NCI-H2029 (cell line): ENCODE measurements around the gene LRRC36.

Experiments
- DNase-seq: peaks from one replicate; lab custom pipeline; 2025; lab: John Stamatoyannopoulos, UW

Gene LRRC36

GRCh38 chr16:67425580-67425979, 99.0 kb downstream of the LRRC36 start:
- no peak for DNase-seq

- no peak for DNase-seq
Observed at GRCh38 chr16:67426022-67426421, 99.4 kb downstream of the LRRC36 start.

- no peak for DNase-seq
Observed at GRCh38 chr16:67426950-67427349, 100.3 kb downstream of the LRRC36 start.

GRCh38 chr16:67428146-67428731, 101.6 kb downstream of the LRRC36 start:
- peak; percentile 41 for DNase-seq

GRCh38 chr16:67429053-67429798, 102.6 kb downstream of the LRRC36 start:
- DNase-seq: no peak

GRCh38 chr16:67429799-67430503, 103.3 kb downstream of the LRRC36 start:
- no peak for DNase-seq

GRCh38 chr16:67430504-67430976, 103.9 kb downstream of the LRRC36 start:
- no peak for DNase-seq

GRCh38 chr16:67430977-67431774, 104.6 kb downstream of the LRRC36 start, which contains the start of gene HSD11B2:
TSS of gene HSD11B2 (plus strand) at chr16:67431121. CDS start at chr16:67431249, 128 bp downstream.
- peak; percentile 38 for DNase-seq

GRCh38 chr16:67431775-67432505, 105.3 kb downstream of the LRRC36 start:
- peak; percentile 46 for DNase-seq

- no peak for DNase-seq
Observed at GRCh38 chr16:67432506-67432890, 105.9 kb downstream of the LRRC36 start.

- no peak for DNase-seq
Observed at GRCh38 chr16:67433131-67433719, 106.6 kb downstream of the LRRC36 start.
